ENCODE measurements around the gene TNIK.

TNIK gene

DNA sequence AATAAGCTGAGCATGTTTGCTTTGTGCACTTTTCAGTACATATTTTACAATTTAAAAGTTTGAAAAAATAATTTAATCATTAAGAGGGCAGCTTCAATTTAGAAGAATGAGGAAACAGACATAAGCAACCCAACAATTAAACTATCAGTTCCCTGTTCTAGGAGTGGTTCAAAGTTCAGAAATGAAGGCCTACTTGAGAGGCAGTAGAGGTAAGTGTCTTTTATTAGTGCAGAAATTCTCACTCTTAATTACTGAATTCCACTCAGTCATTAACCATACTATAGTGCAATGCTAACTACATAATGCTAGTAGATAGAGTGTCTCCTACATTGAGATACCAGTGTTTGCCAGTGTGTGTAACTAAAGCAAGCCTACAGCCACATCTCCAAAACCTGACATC lies 73.1 kb downstream of the TNIK start:
- TF ChIP-seq FOXP2 (optimal IDR thresholded peaks at IDR 0.05; ENCODE audit: borderline replicate concordance, extremely low read depth, extremely low read length, insufficient read depth) (no peak), TAF1 (IDR thresholded peaks at IDR 0.05; ENCODE audit: borderline replicate concordance, insufficient read depth, low read length) (no peak)

DNA sequence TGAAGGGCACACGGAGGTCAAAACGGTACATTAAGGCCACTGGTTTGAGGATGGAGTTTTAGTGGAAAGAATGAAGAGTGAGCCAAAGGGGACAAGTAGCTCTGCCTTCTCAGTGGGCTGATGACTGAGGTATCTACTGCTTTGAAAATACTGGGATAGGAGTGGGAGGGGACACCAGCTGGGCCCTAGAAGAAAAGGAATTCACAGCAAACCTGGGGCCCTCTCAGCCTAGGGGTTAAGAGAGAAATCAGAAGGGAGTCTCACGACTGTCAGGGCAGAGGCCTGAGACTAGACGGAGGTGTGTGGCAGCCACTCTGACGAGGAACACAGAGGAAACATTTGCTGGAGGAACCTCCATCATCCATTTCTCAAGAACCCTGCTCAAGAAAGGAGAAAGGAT lies 75.1 kb downstream of the TNIK start:
- no peak for TF ChIP-seq FOXP2 (optimal IDR thresholded peaks at IDR 0.05; ENCODE audit: borderline replicate concordance, extremely low read depth, extremely low read length, insufficient read depth)
- TF ChIP-seq SIN3A (IDR thresholded peaks at IDR 0.05; ENCODE audit: borderline replicate concordance, insufficient read depth, low read length): no peak
- TF ChIP-seq POLR2AphosphoS5 (IDR thresholded peaks at IDR 0.05; ENCODE audit: low read depth, low read length): no peak
- TF ChIP-seq TAF1 (IDR thresholded peaks at IDR 0.05; ENCODE audit: borderline replicate concordance, insufficient read depth, low read length): no peak
- TF ChIP-seq, protein P1, sequence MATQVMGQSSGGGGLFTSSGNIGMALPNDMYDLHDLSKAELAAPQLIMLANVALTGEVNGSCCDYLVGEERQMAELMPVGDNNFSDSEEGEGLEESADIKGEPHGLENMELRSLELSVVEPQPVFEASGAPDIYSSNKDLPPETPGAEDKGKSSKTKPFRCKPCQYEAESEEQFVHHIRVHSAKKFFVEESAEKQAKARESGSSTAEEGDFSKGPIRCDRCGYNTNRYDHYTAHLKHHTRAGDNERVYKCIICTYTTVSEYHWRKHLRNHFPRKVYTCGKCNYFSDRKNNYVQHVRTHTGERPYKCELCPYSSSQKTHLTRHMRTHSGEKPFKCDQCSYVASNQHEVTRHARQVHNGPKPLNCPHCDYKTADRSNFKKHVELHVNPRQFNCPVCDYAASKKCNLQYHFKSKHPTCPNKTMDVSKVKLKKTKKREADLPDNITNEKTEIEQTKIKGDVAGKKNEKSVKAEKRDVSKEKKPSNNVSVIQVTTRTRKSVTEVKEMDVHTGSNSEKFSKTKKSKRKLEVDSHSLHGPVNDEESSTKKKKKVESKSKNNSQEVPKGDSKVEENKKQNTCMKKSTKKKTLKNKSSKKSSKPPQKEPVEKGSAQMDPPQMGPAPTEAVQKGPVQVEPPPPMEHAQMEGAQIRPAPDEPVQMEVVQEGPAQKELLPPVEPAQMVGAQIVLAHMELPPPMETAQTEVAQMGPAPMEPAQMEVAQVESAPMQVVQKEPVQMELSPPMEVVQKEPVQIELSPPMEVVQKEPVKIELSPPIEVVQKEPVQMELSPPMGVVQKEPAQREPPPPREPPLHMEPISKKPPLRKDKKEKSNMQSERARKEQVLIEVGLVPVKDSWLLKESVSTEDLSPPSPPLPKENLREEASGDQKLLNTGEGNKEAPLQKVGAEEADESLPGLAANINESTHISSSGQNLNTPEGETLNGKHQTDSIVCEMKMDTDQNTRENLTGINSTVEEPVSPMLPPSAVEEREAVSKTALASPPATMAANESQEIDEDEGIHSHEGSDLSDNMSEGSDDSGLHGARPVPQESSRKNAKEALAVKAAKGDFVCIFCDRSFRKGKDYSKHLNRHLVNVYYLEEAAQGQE (IDR thresholded peaks at IDR 0.05; ENCODE audit: insufficient read depth in 1 of 2, low read depth in 2 of 2, low read length in 2 of 2): no peak

DNA sequence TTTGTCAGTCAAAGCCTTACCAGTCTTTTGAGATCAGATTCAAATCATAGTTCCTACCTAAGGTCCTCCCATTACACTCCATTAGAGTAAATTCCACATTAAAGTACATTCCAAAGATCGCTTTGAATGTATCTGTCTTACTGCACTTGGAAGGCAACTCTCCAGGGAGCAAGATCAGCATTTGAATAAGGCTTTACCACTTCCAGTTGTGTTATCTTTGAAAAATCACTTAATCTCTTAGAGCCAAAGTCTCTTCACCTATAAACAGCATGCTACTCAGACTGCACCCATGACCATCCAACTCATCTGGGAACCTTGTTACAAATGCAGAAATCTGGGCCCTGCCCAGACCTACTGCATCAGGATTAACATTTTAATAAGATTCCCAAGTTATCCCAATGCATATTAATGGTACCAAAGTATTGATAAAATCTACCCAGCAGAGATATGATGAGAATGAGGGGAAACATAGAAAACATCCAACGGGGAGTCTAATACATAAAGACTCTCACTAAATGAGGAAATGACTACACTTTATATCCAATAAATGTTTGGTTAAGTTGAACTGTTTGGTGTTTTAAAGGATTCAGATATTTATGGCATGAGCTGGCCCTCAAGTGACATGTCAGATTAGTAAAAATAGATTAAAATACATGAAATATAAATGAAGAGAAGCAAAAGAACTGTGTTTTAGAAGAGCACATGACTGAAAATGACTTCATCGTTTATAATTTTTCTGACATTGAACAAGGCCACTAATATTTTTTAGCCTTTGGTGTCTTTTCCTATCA lies 75.9 kb downstream of the TNIK start:
- TF ChIP-seq SIN3A (IDR thresholded peaks at IDR 0.05; ENCODE audit: borderline replicate concordance, insufficient read depth, low read length) (no peak), FOXP2 (optimal IDR thresholded peaks at IDR 0.05; ENCODE audit: borderline replicate concordance, extremely low read depth, extremely low read length, insufficient read depth) (no peak), TAF1 (IDR thresholded peaks at IDR 0.05; ENCODE audit: borderline replicate concordance, insufficient read depth, low read length) (no peak), POLR2AphosphoS5 (IDR thresholded peaks at IDR 0.05; ENCODE audit: low read depth, low read length) (no peak)
- TF ChIP-seq, protein P1 (IDR thresholded peaks at IDR 0.05; ENCODE audit: insufficient read depth in 1 of 2, low read depth in 2 of 2, low read length in 2 of 2): no peak

DNA sequence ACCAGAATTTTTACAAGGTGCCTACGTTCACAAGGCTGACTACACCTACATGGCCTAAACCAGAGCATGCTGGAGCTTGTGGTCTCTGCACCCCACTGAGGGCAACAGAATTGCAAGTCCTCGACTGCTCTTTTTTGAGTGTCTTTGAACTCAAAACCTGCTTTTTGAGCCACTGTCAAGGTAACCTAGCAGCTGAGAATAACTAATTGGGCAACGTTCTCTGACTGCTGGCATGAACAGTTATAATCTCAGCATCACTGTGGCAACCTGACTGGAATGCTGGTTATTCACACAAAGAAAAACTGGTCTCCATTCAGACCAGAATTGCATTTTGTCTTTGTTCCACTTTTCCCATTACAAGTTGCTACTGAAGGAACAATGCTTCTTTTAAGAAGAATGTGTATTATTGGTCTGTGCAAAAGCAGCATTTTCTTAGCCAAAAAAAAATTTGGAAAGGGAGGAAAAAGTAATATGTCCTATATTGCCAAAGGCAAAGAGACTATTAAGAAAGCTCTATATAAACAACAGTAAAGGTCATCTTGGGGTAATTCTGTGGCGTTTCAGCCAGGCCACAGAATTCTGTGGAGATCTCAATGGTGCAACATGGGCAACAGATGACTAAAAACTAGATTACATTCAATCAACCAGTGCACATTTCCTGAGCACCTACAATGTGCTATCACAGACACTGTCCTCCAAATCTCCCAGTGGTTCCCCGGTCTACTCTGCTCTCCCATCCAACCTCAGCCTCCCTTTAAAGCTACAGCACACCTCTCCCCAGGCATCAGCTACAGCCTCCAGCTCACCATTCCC lies 76.8 kb downstream of the TNIK start:
- no peak for TF ChIP-seq POLR2AphosphoS5 (IDR thresholded peaks at IDR 0.05; ENCODE audit: low read depth, low read length)
- TF ChIP-seq SIN3A (IDR thresholded peaks at IDR 0.05; ENCODE audit: borderline replicate concordance, insufficient read depth, low read length): no peak
- TF ChIP-seq, protein P1 (IDR thresholded peaks at IDR 0.05; ENCODE audit: insufficient read depth in 1 of 2, low read depth in 2 of 2, low read length in 2 of 2): no peak
- no peak for TF ChIP-seq TAF1 (IDR thresholded peaks at IDR 0.05; ENCODE audit: borderline replicate concordance, insufficient read depth, low read length)
- TF ChIP-seq FOXP2 (optimal IDR thresholded peaks at IDR 0.05; ENCODE audit: borderline replicate concordance, extremely low read depth, extremely low read length, insufficient read depth): no peak

DNA sequence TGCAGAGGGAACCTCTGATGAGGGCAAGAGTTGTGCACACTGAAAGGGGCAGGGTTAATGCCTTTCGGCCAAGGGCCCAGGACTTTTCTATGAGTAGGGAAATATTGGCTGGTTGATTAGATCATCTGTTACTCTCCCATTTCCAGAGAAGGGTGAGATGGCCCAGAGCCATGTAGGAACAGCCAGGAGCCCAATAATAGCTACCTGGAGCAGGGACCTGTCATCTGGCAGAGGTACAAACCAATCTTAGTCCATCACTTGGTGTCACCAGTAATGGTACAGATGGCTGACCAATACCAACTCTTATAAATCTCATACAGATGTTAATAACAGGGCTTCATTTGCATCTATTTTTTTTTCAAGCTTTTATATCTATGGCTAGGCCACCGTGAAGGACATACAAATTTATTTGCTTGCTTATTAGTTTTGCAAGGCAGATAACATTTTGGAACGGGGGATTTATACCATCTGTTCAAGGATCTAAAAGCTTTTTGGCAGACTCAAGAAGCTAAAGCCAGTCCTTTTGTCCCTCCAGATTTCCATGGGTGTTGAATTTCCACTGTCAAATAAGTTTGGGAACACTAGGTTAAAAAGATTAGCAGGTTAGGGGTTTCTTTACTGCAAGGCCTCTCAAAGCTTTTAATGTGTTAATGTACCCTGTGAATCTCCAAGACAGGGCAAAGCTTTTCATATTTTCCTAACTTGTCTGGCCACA lies 79.3 kb downstream of the TNIK start:
- TF ChIP-seq FOXP2 (optimal IDR thresholded peaks at IDR 0.05; ENCODE audit: borderline replicate concordance, extremely low read depth, extremely low read length, insufficient read depth) (no peak), SIN3A (IDR thresholded peaks at IDR 0.05; ENCODE audit: borderline replicate concordance, insufficient read depth, low read length) (no peak), TAF1 (IDR thresholded peaks at IDR 0.05; ENCODE audit: borderline replicate concordance, insufficient read depth, low read length) (no peak), POLR2AphosphoS5 (IDR thresholded peaks at IDR 0.05; ENCODE audit: low read depth, low read length) (no peak)
- TF ChIP-seq, protein P1 (IDR thresholded peaks at IDR 0.05; ENCODE audit: insufficient read depth in 1 of 2, low read depth in 2 of 2, low read length in 2 of 2): no peak

Measured in PFSK-1 (cell line).